Neural progenitor cell (in vitro differentiated cells): ENCODE results near the gene MLN.

Experiments
- EZH2phosphoT487 ChIP-seq: fragments of 200-600 bp; sonication (generic); IDR thresholded peaks from 2 replicates; pipeline ENCODE4 v1.6.1; 2017; ENCODE audit warnings: antibody characterized with exemption
- TF ChIP-seq, protein P1 (sequence below): fragments of 200-600 bp; sonication (generic); IDR thresholded peaks from 2 replicates; pipeline ENCODE4 v1.5.1; 2017; ENCODE audit warnings: antibody characterized with exemption, mild to moderate bottlenecking

GRCh38 chr6:33817489-33817888, 13.7 kb upstream of the MLN start:
- TF ChIP-seq, protein P1, sequence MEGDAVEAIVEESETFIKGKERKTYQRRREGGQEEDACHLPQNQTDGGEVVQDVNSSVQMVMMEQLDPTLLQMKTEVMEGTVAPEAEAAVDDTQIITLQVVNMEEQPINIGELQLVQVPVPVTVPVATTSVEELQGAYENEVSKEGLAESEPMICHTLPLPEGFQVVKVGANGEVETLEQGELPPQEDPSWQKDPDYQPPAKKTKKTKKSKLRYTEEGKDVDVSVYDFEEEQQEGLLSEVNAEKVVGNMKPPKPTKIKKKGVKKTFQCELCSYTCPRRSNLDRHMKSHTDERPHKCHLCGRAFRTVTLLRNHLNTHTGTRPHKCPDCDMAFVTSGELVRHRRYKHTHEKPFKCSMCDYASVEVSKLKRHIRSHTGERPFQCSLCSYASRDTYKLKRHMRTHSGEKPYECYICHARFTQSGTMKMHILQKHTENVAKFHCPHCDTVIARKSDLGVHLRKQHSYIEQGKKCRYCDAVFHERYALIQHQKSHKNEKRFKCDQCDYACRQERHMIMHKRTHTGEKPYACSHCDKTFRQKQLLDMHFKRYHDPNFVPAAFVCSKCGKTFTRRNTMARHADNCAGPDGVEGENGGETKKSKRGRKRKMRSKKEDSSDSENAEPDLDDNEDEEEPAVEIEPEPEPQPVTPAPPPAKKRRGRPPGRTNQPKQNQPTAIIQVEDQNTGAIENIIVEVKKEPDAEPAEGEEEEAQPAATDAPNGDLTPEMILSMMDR = no peak
- TF ChIP-seq EZH2phosphoT487 = no peak
